C1 segment of cervical spinal cord (tissue), 14 donors: Measurements from ENCODE around the gene EEF1A2.

Experiments
- DNase-seq, 14 donors: peaks; one replicate each; lab custom pipeline; 2025; lab: John Stamatoyannopoulos, UW

EEF1A2 gene

GRCh38 chr20:63469713-63470101, 29.2 kb downstream of the EEF1A2 start:
- DNase-seq: peak in 1 of 14 donors; percentile 66

- DNase-seq: no peak
Observed at GRCh38 chr20:63469019-63469712, 29.7 kb downstream of the EEF1A2 start.

- no peak for DNase-seq
Observed at GRCh38 chr20:63468421-63468820, 30.5 kb downstream of the EEF1A2 start.

GRCh38 chr20:63467294-63468083, 31.4 kb downstream of the EEF1A2 start:
- DNase-seq: no peak

GRCh38 chr20:63466861-63467260, 32.0 kb downstream of the EEF1A2 start:
- DNase-seq: no peak

GRCh38 chr20:63466250-63466825, 32.5 kb downstream of the EEF1A2 start:
- no peak for DNase-seq

GRCh38 chr20:63465380-63466249, 33.3 kb downstream of the EEF1A2 start:
- DNase-seq: peak in 1 of 14 donors; percentile 54

GRCh38 chr20:63464289-63464635, 34.6 kb downstream of the EEF1A2 start:
- no peak for DNase-seq

- DNase-seq: no peak
Observed at GRCh38 chr20:63463400-63464288, 35.2 kb downstream of the EEF1A2 start.

- DNase-seq: no peak
Observed at GRCh38 chr20:63462244-63462643, 36.6 kb downstream of the EEF1A2 start.

GRCh38 chr20:63461104-63461763, 37.6 kb downstream of the EEF1A2 start:
- no peak for DNase-seq

- no peak for DNase-seq
Observed at GRCh38 chr20:63459070-63459380, 39.9 kb downstream of the EEF1A2 start.

- DNase-seq: no peak
Observed at GRCh38 chr20:63458170-63459069, 40.5 kb downstream of the EEF1A2 start.

- DNase-seq: no peak
Observed at GRCh38 chr20:63457737-63458136, 41.1 kb downstream of the EEF1A2 start.

GRCh38 chr20:63456429-63457284, 42.2 kb downstream of the EEF1A2 start:
- no peak for DNase-seq

GRCh38 chr20:63455568-63455859, 43.4 kb downstream of the EEF1A2 start:
- DNase-seq: no peak

- no peak for DNase-seq
Observed at GRCh38 chr20:63454731-63455567, 43.9 kb downstream of the EEF1A2 start.
